SHP77 treated with DMSO at 0.1 percent for 48 hours (cell line): ENCODE results near the gene USP7.

ENCODE experiments used
- DNase-seq: peaks from one replicate; lab custom pipeline; 2025; lab: John Stamatoyannopoulos, UW

The USP7 gene

GRCh38 chr16:8861563-8862308 is 102.0 kb downstream of the USP7 start:
- DNase-seq, result no peak

GRCh38 chr16:8859913-8860881 is 103.5 kb downstream of the USP7 start:
- DNase-seq, result no peak

GRCh38 chr16:8858994-8859912 is 104.5 kb downstream of the USP7 start:
- no peak for DNase-seq

GRCh38 chr16:8855972-8856371 is 107.7 kb downstream of the USP7 start:
- no peak for DNase-seq

- DNase-seq, result no peak
Measured at GRCh38 chr16:8855051-8855786, 108.5 kb downstream of the USP7 start.

GRCh38 chr16:8854298-8854948 is 109.3 kb downstream of the USP7 start:
- no peak for DNase-seq

GRCh38 chr16:8853611-8854010 is 110.1 kb downstream of the USP7 start:
- no peak for DNase-seq

GRCh38 chr16:8853150-8853549 is 110.6 kb downstream of the USP7 start:
- no peak for DNase-seq

GRCh38 chr16:8852534-8852933 is 111.2 kb downstream of the USP7 start:
- no peak for DNase-seq

GRCh38 chr16:8851761-8852403 is 111.8 kb downstream of the USP7 start:
- no peak for DNase-seq

- no peak for DNase-seq
Measured at GRCh38 chr16:8850279-8850885, 113.3 kb downstream of the USP7 start.

- no peak for DNase-seq
Measured at GRCh38 chr16:8849411-8850011, 114.2 kb downstream of the USP7 start.

GRCh38 chr16:8848939-8849391 is 114.7 kb downstream of the USP7 start:
- DNase-seq, result no peak

- DNase-seq, result no peak
Measured at GRCh38 chr16:8848231-8848938, 115.3 kb downstream of the USP7 start.

GRCh38 chr16:8847623-8848022 is 116.1 kb downstream of the USP7 start:
- DNase-seq, result no peak

GRCh38 chr16:8847145-8847544 is 116.6 kb downstream of the USP7 start:
- DNase-seq, result no peak

- no peak for DNase-seq
Measured at GRCh38 chr16:8846401-8846932, 117.2 kb downstream of the USP7 start.

- no peak for DNase-seq
Measured at GRCh38 chr16:8845699-8846298, 117.9 kb downstream of the USP7 start.
